Stimulated activated CD8-positive, alpha-beta memory T cell treated with anti-CD3 and anti-CD28 coated beads, Interleukin-12 subunit alpha, Interleukin-12 subunit beta, amount 100 ng/mL, for 1 hour (primary cell): Measurements from ENCODE around the gene MYO18A.

ENCODE experiments used
- DNase-seq: peaks from one replicate; pipeline ENCODE4 v3.0.0-alpha.2; 2020; ENCODE audit warnings: low read depth

MYO18A gene

GRCh38 chr17:29146369-29146972, 33.7 kb downstream of the MYO18A start:
- no peak for DNase-seq

- peak; percentile 48 for DNase-seq
Observed at GRCh38 chr17:29145289-29146073, 34.7 kb downstream of the MYO18A start.

GRCh38 chr17:29143894-29144293, 36.3 kb downstream of the MYO18A start:
- DNase-seq, result no peak

DNA sequence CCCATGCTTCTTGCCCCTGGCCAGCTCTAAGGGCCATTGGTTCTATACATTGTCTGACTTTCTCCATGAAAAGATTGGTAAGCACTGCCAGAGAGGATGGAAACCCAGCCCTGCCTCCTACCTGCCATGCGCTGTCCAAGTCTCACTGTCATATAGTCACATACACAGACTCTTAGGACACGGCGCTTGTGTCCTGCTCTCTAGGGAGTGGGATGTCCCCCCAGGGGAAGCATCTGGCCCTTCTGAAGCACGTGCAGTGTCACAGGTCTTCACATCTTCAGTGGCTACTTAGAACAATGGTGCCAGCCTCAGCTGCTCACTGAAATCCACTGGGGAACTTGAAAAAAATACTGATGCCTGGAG, 38.7 kb downstream of the MYO18A start:
- DNase-seq, result no peak

GRCh38 chr17:29140631-29141513, 39.3 kb downstream of the MYO18A start:
- DNase-seq, result no peak

- DNase-seq, result peak; percentile 67
Observed at GRCh38 chr17:29140051-29140621, 40.1 kb downstream of the MYO18A start.

DNA sequence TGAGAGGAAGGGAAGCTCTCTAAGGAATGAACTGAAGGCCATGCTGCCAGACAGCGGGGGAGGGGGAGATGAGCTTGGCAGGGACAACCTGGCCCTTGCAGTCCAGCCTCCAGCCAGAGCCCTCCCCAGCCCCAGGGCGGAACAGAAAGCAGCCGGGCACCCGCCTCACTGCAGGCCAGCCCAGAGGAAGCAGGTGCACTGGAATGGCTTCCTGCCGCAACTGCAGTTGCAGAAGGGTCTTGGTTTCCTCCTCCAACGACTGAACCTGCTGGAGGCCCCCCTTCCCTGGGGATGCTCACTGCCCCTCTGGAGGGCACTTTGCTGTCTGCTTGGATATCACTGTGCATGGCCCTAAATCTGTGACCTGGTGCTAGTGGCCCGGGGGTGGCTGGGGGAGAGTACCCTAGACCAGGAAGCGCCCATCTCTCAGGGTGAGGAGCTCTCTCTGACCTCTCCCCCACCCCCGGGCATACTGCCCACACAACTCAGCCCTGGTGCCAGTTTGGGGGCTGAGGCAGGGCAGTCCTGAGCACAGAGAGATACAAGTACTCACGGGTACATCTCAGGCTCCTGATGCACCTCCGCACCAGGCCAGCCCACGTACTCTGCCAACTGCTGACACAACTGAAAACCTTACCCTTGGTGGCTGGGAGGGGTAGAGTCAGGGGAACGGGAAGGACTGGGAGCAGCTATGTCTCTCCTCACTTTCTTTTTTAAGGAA, 41.1 kb downstream of the MYO18A start:
- no peak for DNase-seq

GRCh38 chr17:29138184-29138955, 41.8 kb downstream of the MYO18A start:
- DNase-seq, result no peak

DNA sequence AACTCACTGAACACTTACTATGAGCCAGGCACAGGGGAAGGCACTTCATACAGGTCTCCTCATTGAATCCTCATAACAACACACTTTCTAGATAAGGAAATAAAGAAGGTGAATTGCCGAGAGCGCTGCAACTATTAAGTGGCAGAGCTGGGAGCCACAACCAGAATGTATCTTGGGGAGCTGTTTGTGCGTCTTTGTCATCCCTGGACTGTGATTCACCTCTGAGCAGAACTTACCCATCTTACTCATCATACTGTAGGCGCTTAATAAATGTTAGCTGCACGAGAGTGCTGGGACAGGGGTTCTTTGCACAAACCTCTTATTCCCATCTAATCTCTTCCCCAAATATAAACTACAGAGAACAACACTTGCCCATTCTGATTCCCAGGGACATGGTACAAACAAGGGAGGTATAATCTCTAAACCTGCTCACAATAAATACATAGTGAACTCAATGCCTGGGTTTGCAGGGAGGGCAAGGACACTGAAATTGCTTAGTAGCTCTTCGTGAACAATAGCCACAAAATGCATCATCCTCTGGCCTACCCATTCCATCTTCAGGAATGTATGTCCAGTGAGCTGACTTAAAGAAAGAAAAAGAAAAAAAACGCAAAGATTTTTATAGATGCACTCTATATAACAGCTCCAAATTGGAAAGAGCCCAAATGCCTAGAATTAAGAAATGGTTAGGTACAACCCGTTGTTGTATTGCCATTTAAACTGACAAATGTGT, 43.0 kb downstream of the MYO18A start:
- no peak for DNase-seq

- DNase-seq, result no peak
Observed at GRCh38 chr17:29135464-29135863, 44.7 kb downstream of the MYO18A start.

DNA sequence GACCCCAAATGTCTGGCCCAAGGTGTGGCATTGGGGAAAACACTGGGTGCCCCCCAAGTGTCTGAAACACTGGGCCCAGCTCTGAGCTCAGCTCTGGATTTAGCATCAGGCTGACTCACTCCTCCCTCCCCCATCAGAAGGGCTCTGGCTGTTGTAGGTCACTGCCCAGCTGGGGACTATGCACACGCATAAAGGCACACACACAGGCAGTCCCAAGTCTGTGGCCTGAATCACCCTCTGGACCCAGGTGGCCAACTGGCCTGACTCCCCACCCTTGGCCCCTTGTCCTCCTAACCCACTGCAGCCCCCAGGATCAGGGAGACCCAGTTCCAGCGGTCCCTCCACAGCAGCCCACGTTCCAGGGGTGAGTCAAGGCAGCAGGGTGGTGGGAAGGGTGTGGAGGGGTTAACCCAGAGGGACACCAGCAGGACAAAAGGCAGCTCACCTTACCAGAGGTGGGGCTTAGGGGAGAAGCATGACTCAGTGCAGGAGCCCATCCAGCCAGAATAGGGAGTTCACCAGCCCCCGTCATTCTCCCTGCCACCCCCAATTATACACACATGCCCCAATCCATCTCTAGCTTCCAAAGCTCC, 47.0 kb downstream of the MYO18A start:
- no peak for DNase-seq

GRCh38 chr17:29131814-29132682, 48.1 kb downstream of the MYO18A start:
- DNase-seq, result no peak

GRCh38 chr17:29129731-29130130, 50.5 kb downstream of the MYO18A start:
- no peak for DNase-seq

DNA sequence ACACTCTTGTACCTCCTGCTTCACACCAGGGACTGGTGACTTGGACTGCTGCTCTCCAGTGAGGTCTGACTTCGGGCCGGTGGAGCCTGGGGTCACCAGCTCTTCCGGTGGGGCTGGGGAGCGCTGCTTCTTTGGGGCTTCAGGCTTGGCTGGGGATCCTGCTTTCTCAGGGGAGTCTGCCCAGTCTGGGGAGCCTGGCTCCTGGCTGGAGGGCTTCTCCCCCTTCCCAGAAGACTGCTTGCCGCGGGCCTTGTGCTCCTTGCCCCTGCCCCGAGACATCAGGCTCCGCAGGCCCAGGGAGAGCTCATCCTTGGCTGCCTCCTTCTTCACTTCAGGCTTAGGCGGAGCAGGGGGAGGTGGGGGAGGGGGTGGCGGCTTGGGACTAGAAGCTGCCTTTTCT, 52.4 kb downstream of the MYO18A start:
- DNase-seq, result no peak

DNA sequence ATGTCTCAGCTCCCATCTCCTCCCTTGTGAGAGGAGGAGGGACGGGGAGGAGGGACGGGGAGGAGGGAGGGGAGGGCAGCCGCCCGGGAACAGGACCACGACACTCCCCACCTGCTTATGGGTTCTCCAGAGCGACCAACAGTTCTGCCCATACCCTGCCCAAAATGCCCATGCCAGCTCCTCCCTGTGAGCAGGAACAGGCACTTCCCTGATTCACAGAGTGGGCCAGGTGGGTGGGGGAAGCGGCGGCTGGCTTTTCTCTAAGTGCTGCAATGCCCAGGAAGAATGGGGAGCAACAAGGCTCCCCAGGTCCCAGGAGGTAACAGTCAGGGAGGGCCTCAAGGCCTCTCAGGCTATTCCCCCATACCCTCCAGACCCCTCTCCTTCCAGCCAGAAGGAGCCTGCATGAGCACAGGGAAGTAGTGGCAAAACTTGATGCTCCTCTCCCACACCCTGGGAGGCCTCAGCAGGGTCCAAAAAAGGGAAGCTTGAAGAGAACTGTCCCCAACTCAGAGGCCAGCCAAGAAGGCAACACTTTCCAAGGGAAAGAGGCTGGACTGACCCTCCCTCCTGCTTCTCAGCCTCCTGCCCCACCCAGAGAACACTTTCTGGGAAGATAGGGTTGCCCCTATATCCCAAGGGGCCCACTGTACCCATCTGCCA, 53.8 kb downstream of the MYO18A start:
- DNase-seq, result no peak

GRCh38 chr17:29125651-29126050, 54.5 kb downstream of the MYO18A start:
- DNase-seq, result no peak

- DNase-seq, result no peak
Observed at GRCh38 chr17:29124925-29125273, 55.3 kb downstream of the MYO18A start.

GRCh38 chr17:29124135-29124924, 55.9 kb downstream of the MYO18A start:
- DNase-seq, result no peak
